ENCODE results near the gene S100A14.

The S100A14 gene

GRCh38 chr1:153619171-153619570 lies 3.0 kb upstream of the S100A14 start:
- no peak for TF ChIP-seq CTCF (IDR thresholded peaks at IDR 0.05)

GRCh38 chr1:153617663-153618062 lies 1.5 kb upstream of the S100A14 start:
- no peak for TF ChIP-seq CTCF (IDR thresholded peaks at IDR 0.05)

- no peak for TF ChIP-seq CTCF (IDR thresholded peaks at IDR 0.05)
Measured at GRCh38 chr1:153616917-153617311, 789 bp upstream of the S100A14 start.

- no peak for TF ChIP-seq CTCF (IDR thresholded peaks at IDR 0.05)
Measured at GRCh38 chr1:153615406-153615805, 719 bp downstream of the S100A14 start.

GRCh38 chr1:153614906-153615305 lies 1.2 kb downstream of the S100A14 start:
- no peak for TF ChIP-seq CTCF (IDR thresholded peaks at IDR 0.05)

GRCh38 chr1:153614189-153614900 lies 1.8 kb downstream of the S100A14 start:
- TF ChIP-seq CTCF (IDR thresholded peaks at IDR 0.05): no peak

- TF ChIP-seq CTCF (IDR thresholded peaks at IDR 0.05): no peak
Measured at GRCh38 chr1:153613406-153613805, 2.7 kb downstream of the S100A14 start.
